Activated naive CD4-positive, alpha-beta T cell treated with anti-CD3 and anti-CD28 coated beads, Interleukin-2, amount 10 ng/mL, durations not matched to agents 7 days and 5 days (primary cell): ENCODE data around the gene UNC5A.
A peak's percentile ranks its signal among the peaks of the same experiment; 100 is the strongest.

Experiments used
- CTCF ChIA-PET: fragments of 350-600 bp; sonication (Branson Sonifier 250); formaldehyde crosslinking; loops from one replicate; lab custom pipeline; 2021; ENCODE audit warnings: antibody characterized with exemption; lab: Charles Lee
- DNase-seq: peaks from one replicate; pipeline ENCODE4 v3.0.0-alpha.2; 2020
- H3K27ac Mint-ChIP-seq: one replicate; pipeline ENCODE4 v1.8.0; 2021; ENCODE audit warnings: mild to moderate bottlenecking, moderate library complexity, mixed read lengths
- H3K27me3 Mint-ChIP-seq: one replicate; pipeline ENCODE4 v1.8.0; 2021; ENCODE audit warnings: mild to moderate bottlenecking, mixed read lengths
- H3K36me3 Mint-ChIP-seq: one replicate; pipeline ENCODE4 v1.8.0; 2021; ENCODE audit warnings: mixed read lengths
- H3K4me1 Mint-ChIP-seq: one replicate; pipeline ENCODE4 v1.8.0; 2021; ENCODE audit warnings: mixed read lengths
- H3K4me3 Mint-ChIP-seq: one replicate; pipeline ENCODE4 v1.8.0; 2021; ENCODE audit warnings: mild to moderate bottlenecking, moderate library complexity, mixed read lengths
- H3K9me3 Mint-ChIP-seq: one replicate; pipeline ENCODE4 v1.8.0; 2021; ENCODE audit warnings: mixed read lengths

The UNC5A gene

GRCh38 chr5:176825957-176826356 lies 15.6 kb downstream of the UNC5A start:
- CTCF ChIA-PET = interaction anchor here (1.0 kb wide), 1 partner anchor 168 kb away, joined by 3 read pairs; no protein-coding TSS in a partner anchor
- no peak overlapping the region for H3K27ac Mint-ChIP-seq
- no peaks in the 10 kb centered on the region for H3K36me3 Mint-ChIP-seq
- peaks cover 31% of the 10 kb centered on the region for H3K27me3 Mint-ChIP-seq
- no peak for DNase-seq
- no peak overlapping the region for H3K4me3 Mint-ChIP-seq
- H3K9me3 Mint-ChIP-seq = peaks cover 8% of the 10 kb centered on the region
- no peaks in the 10 kb centered on the region for H3K4me1 Mint-ChIP-seq

- H3K36me3 Mint-ChIP-seq = no peaks in the 10 kb centered on the region
- no peak overlapping the region for H3K27ac Mint-ChIP-seq
- CTCF ChIA-PET = no interaction called here
- no peaks in the 10 kb centered on the region for H3K4me1 Mint-ChIP-seq
- H3K27me3 Mint-ChIP-seq = peaks cover 21% of the 10 kb centered on the region
- H3K9me3 Mint-ChIP-seq = peaks cover 8% of the 10 kb centered on the region
- H3K4me3 Mint-ChIP-seq = no peak overlapping the region
- no peak for DNase-seq
Measured at GRCh38 chr5:176827736-176828414, 17.5 kb downstream of the UNC5A start.

- H3K36me3 Mint-ChIP-seq = no peaks in the 10 kb centered on the region
- no peak overlapping the region for H3K27ac Mint-ChIP-seq
- no peaks in the 10 kb centered on the region for H3K4me1 Mint-ChIP-seq
- peaks cover 8% of the 10 kb centered on the region for H3K9me3 Mint-ChIP-seq
- H3K4me3 Mint-ChIP-seq = no peak overlapping the region
- DNase-seq = no peak
- CTCF ChIA-PET = no interaction called here
- H3K27me3 Mint-ChIP-seq = peaks cover 18% of the 10 kb centered on the region
Measured at GRCh38 chr5:176829320-176829719, 19.0 kb downstream of the UNC5A start.

- Mint-ChIP-seq H3K9me3 (peaks cover 8% of the 10 kb centered on the region), H3K36me3 (no peaks in the 10 kb centered on the region), H3K27me3 (peaks cover 23% of the 10 kb centered on the region), H3K27ac (no peak overlapping the region), H3K4me3 (no peak overlapping the region), H3K4me1 (no peaks in the 10 kb centered on the region)
- DNase-seq = no peak
- CTCF ChIA-PET = no interaction called here
Measured at GRCh38 chr5:176830422-176830994, 20.1 kb downstream of the UNC5A start.

- H3K4me1 Mint-ChIP-seq = no peaks in the 10 kb centered on the region
- peaks cover 24% of the 10 kb centered on the region for H3K27me3 Mint-ChIP-seq
- H3K9me3 Mint-ChIP-seq = peaks cover 8% of the 10 kb centered on the region
- DNase-seq = no peak
- H3K4me3 Mint-ChIP-seq = no peak overlapping the region
- no peaks in the 10 kb centered on the region for H3K36me3 Mint-ChIP-seq
- no peak overlapping the region for H3K27ac Mint-ChIP-seq
- CTCF ChIA-PET = no interaction called here
Measured at GRCh38 chr5:176830995-176831423, 20.6 kb downstream of the UNC5A start.

- CTCF ChIA-PET = no interaction called here
- H3K36me3 Mint-ChIP-seq = no peaks in the 10 kb centered on the region
- DNase-seq = no peak
- no peak overlapping the region for H3K4me3 Mint-ChIP-seq
- H3K4me1 Mint-ChIP-seq = no peaks in the 10 kb centered on the region
- H3K9me3 Mint-ChIP-seq = peaks cover 8% of the 10 kb centered on the region
- H3K27ac Mint-ChIP-seq = no peak overlapping the region
- peaks cover 27% of the 10 kb centered on the region for H3K27me3 Mint-ChIP-seq
Measured at GRCh38 chr5:176831425-176831824, 21.1 kb downstream of the UNC5A start.

- H3K4me1 Mint-ChIP-seq = no peaks in the 10 kb centered on the region
- H3K27ac Mint-ChIP-seq = no peak overlapping the region
- CTCF ChIA-PET = no interaction called here
- H3K4me3 Mint-ChIP-seq = no peak overlapping the region
- peaks cover 27% of the 10 kb centered on the region for H3K27me3 Mint-ChIP-seq
- H3K9me3 Mint-ChIP-seq = peaks cover 8% of the 10 kb centered on the region
- DNase-seq = no peak
- H3K36me3 Mint-ChIP-seq = no peaks in the 10 kb centered on the region
Measured at GRCh38 chr5:176832162-176832561, 21.8 kb downstream of the UNC5A start.

- DNase-seq = no peak
- CTCF ChIA-PET = no interaction called here
- Mint-ChIP-seq H3K27ac (no peak overlapping the region), H3K4me3 (no peak overlapping the region), H3K9me3 (peaks cover 8% of the 10 kb centered on the region), H3K4me1 (no peaks in the 10 kb centered on the region), H3K36me3 (no peaks in the 10 kb centered on the region), H3K27me3 (peaks cover 27% of the 10 kb centered on the region)
Measured at GRCh38 chr5:176833286-176833685, 22.9 kb downstream of the UNC5A start.

- no peaks in the 10 kb centered on the region for H3K4me1 Mint-ChIP-seq
- no peak for DNase-seq
- CTCF ChIA-PET = no interaction called here
- H3K9me3 Mint-ChIP-seq = no peaks in the 10 kb centered on the region
- no peak overlapping the region for H3K4me3 Mint-ChIP-seq
- H3K27ac Mint-ChIP-seq = no peak overlapping the region
- no peaks in the 10 kb centered on the region for H3K36me3 Mint-ChIP-seq
- peaks cover 46% of the 10 kb centered on the region for H3K27me3 Mint-ChIP-seq
Measured at GRCh38 chr5:176835918-176836317, 25.6 kb downstream of the UNC5A start.

GRCh38 chr5:176836811-176837706 lies 26.7 kb downstream of the UNC5A start:
- Mint-ChIP-seq H3K27me3 (peaks cover 49% of the 10 kb centered on the region), H3K4me3 (no peak overlapping the region), H3K27ac (no peak overlapping the region), H3K36me3 (no peaks in the 10 kb centered on the region), H3K9me3 (no peaks in the 10 kb centered on the region), H3K4me1 (no peaks in the 10 kb centered on the region)
- CTCF ChIA-PET = interaction anchor here (2.4 kb wide), 1 partner anchor 177 kb away, joined by 5 read pairs; no protein-coding TSS in a partner anchor
- no peak for DNase-seq

GRCh38 chr5:176837707-176838115 lies 27.4 kb downstream of the UNC5A start:
- peak; percentile 90 for DNase-seq
- H3K36me3 Mint-ChIP-seq = no peaks in the 10 kb centered on the region
- no peak overlapping the region for H3K27ac Mint-ChIP-seq
- CTCF ChIA-PET = interaction anchor here (2.4 kb wide), 1 partner anchor 177 kb away, joined by 5 read pairs; no protein-coding TSS in a partner anchor
- H3K9me3 Mint-ChIP-seq = no peaks in the 10 kb centered on the region
- no peaks in the 10 kb centered on the region for H3K4me1 Mint-ChIP-seq
- H3K27me3 Mint-ChIP-seq = peaks cover 45% of the 10 kb centered on the region
- no peak overlapping the region for H3K4me3 Mint-ChIP-seq

- Mint-ChIP-seq H3K4me1 (no peaks in the 10 kb centered on the region), H3K9me3 (no peaks in the 10 kb centered on the region), H3K27me3 (peaks cover 62% of the 10 kb centered on the region), H3K36me3 (no peaks in the 10 kb centered on the region), H3K4me3 (no peak overlapping the region), H3K27ac (no peak overlapping the region)
- CTCF ChIA-PET = interaction anchor here (0.6 to 1.8 kb wide), 2 partner anchors 183 to 523 kb away, joined by 3 to 4 read pairs; no protein-coding TSS in a partner anchor
- DNase-seq = no peak
Measured at GRCh38 chr5:176843673-176844072, 33.3 kb downstream of the UNC5A start.

- Mint-ChIP-seq H3K27me3 (peaks cover 57% of the 10 kb centered on the region), H3K4me3 (no peak overlapping the region), H3K27ac (no peak overlapping the region), H3K36me3 (no peaks in the 10 kb centered on the region), H3K9me3 (no peaks in the 10 kb centered on the region), H3K4me1 (no peaks in the 10 kb centered on the region)
- CTCF ChIA-PET = interaction anchor here (1.8 kb wide), 1 partner anchor 184 kb away, joined by 4 read pairs; no protein-coding TSS in a partner anchor
- no peak for DNase-seq
Measured at GRCh38 chr5:176844281-176844680, 33.9 kb downstream of the UNC5A start.

GRCh38 chr5:176844706-176845391 lies 34.5 kb downstream of the UNC5A start:
- Mint-ChIP-seq H3K4me1 (no peaks in the 10 kb centered on the region), H3K4me3 (no peak overlapping the region), H3K27me3 (peaks cover 54% of the 10 kb centered on the region), H3K36me3 (no peaks in the 10 kb centered on the region), H3K9me3 (no peaks in the 10 kb centered on the region), H3K27ac (no peak overlapping the region)
- no peak for DNase-seq
- CTCF ChIA-PET = interaction anchor here (1.8 kb wide), 1 partner anchor 184 kb away, joined by 4 read pairs; no protein-coding TSS in a partner anchor
